ENCODE measurements around the gene MAT1A. TPM values are rescaled to one million over a fixed set of nuclear protein-coding genes. Genes with fewer than 3 reads are reported as not detected.

The MAT1A gene
- total and polyA plus RNA-seq, 2 of the 13 experiments (the other 11 are each of a cell fraction or from before 2014, with no cell fraction given) = 57.1 to 76.9 TPM

GRCh38 chr10:80289451-80290287 lies at the start of gene MAT1A (continued):
- TF ChIP-seq RXRB (CRISPR knock-in tag; IDR thresholded peaks at IDR 0.05; ENCODE audit: borderline replicate concordance) (peak; percentile 52), ATF3 (CRISPR knock-in tag; IDR thresholded peaks at IDR 0.05) (no peak), NFKB2 (CRISPR knock-in tag; IDR thresholded peaks at IDR 0.05; ENCODE audit: borderline replicate concordance) (peak; percentile 74; the same call in 1 of the 2 replicates), ZNF615 (CRISPR knock-in tag; IDR thresholded peaks at IDR 0.05; ENCODE audit: borderline replicate concordance) (no peak), POLR2A (IDR thresholded peaks at IDR 0.05; ENCODE audit: insufficient read depth in 1 of 2, low read depth in 2 of 2, low read length in 2 of 2) (peak; percentile 35 to 76; a peak in 3 of 4 replicates), ZNF333 (CRISPR knock-in tag; IDR thresholded peaks at IDR 0.05; ENCODE audit: borderline replicate concordance) (peak; percentile 92; the same call in 1 of the 2 replicates), RFX5 (IDR thresholded peaks at IDR 0.05; ENCODE audit: low read depth, low read length) (no peak), MYPOP (CRISPR knock-in tag; IDR thresholded peaks at IDR 0.05) (peak; percentile 10; the same call in 1 of the 2 replicates), ZNF136 (CRISPR knock-in tag; IDR thresholded peaks at IDR 0.05; ENCODE audit: low read depth) (no peak), ZNF549 (CRISPR knock-in tag; IDR thresholded peaks at IDR 0.05) (no peak), ZNF263 (CRISPR knock-in tag; IDR thresholded peaks at IDR 0.05) (peak; percentile 83), KLF16 (CRISPR knock-in tag; IDR thresholded peaks at IDR 0.05) (peak in 1 of 2 experiments; percentile 39; a peak in 1 of 4 replicates), PITX1 (CRISPR knock-in tag; IDR thresholded peaks at IDR 0.05) (no peak), ZNF446 (CRISPR knock-in tag; IDR thresholded peaks at IDR 0.05) (no peak), ATM (IDR thresholded peaks at IDR 0.05; ENCODE audit: borderline replicate concordance) (no peak; the same call in 1 of the 2 replicates), ZNF547 (CRISPR knock-in tag; IDR thresholded peaks at IDR 0.05) (no peak), KLF9 (CRISPR knock-in tag; IDR thresholded peaks at IDR 0.05; ENCODE audit: low read depth) (no peak), ATF2 (CRISPR knock-in tag; IDR thresholded peaks at IDR 0.05) (peak; percentile 47; the same call in 1 of the 2 replicates), PHB2 (IDR thresholded peaks at IDR 0.05; ENCODE audit: partially characterized antibody) (no peak), HNRNPL (IDR thresholded peaks at IDR 0.05; ENCODE audit: low read depth, low read length) (no peak), KDM4B (CRISPR knock-in tag; IDR thresholded peaks at IDR 0.05) (0 out of 2 replicates have a peak, but pooled peaks have one; percentile 14), ETV6 (CRISPR knock-in tag; conservative IDR thresholded peaks at IDR 0.05) (no peak), ZNF30 (CRISPR knock-in tag; IDR thresholded peaks at IDR 0.05) (no peak), ZNF616 (CRISPR knock-in tag; IDR thresholded peaks at IDR 0.05; ENCODE audit: low read depth) (no peak), FOSL1 (CRISPR knock-in tag; IDR thresholded peaks at IDR 0.05; ENCODE audit: borderline replicate concordance) (no peak), ZNF790 (CRISPR knock-in tag; IDR thresholded peaks at IDR 0.05; ENCODE audit: borderline replicate concordance) (no peak)
- TF ChIP-seq, protein P1, sequence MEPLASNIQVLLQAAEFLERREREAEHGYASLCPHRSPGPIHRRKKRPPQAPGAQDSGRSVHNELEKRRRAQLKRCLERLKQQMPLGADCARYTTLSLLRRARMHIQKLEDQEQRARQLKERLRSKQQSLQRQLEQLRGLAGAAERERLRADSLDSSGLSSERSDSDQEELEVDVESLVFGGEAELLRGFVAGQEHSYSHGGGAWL (CRISPR knock-in tag; IDR thresholded peaks at IDR 0.05) = peak; percentile 51; the same call in 1 of the 2 replicates
- TF ChIP-seq, protein P2, sequence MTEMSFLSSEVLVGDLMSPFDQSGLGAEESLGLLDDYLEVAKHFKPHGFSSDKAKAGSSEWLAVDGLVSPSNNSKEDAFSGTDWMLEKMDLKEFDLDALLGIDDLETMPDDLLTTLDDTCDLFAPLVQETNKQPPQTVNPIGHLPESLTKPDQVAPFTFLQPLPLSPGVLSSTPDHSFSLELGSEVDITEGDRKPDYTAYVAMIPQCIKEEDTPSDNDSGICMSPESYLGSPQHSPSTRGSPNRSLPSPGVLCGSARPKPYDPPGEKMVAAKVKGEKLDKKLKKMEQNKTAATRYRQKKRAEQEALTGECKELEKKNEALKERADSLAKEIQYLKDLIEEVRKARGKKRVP (CRISPR knock-in tag; IDR thresholded peaks at IDR 0.05) = no peak; a peak in 1 of 4 replicates

Measured in HepG2 (cell line).